A673 (cell line): ENCODE measurements around the gene TOPORS.

Experiments
- EZH2 ChIP-seq: fragments of 200-600 bp; sonication (generic); IDR thresholded peaks from 2 replicates; pipeline ENCODE4 v1.6.1; 2017; ENCODE audit warnings: borderline replicate concordance, low read depth, mild to moderate bottlenecking, mixed read lengths, antibody characterized with exemption, low read length; ENCODE audit not compliant: poor library complexity, severe bottlenecking
- TF ChIP-seq, protein P1 (sequence below): fragments of 300-800, 200-600 bp; sonication (generic); conservative IDR thresholded peaks from 2 replicates; pipeline ENCODE4 v1.5.1; 2017; ENCODE audit warnings: low read depth, mild to moderate bottlenecking, antibody characterized with exemption, low read length, moderate library complexity, mixed read lengths

DNA sequence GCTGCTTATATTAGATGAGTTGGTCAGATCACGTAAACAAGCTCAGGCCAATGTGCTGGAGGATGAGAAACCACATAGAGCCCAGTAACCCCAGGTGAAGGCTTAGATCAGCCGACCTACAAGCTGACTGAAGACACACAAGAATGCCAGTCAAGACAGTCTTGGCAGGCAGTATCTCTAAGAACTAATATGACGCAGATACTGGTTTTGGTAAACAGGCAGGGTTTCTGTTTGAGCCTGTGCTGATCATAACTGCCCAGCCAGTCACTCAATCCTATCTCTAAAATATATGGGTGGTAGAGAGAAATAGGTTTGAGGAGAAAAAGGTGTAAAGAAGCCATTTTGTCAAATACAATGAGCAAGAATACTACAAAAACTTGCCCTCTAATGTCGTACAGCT lies 18.6 kb downstream of the TOPORS start:
- TF ChIP-seq, protein P1, sequence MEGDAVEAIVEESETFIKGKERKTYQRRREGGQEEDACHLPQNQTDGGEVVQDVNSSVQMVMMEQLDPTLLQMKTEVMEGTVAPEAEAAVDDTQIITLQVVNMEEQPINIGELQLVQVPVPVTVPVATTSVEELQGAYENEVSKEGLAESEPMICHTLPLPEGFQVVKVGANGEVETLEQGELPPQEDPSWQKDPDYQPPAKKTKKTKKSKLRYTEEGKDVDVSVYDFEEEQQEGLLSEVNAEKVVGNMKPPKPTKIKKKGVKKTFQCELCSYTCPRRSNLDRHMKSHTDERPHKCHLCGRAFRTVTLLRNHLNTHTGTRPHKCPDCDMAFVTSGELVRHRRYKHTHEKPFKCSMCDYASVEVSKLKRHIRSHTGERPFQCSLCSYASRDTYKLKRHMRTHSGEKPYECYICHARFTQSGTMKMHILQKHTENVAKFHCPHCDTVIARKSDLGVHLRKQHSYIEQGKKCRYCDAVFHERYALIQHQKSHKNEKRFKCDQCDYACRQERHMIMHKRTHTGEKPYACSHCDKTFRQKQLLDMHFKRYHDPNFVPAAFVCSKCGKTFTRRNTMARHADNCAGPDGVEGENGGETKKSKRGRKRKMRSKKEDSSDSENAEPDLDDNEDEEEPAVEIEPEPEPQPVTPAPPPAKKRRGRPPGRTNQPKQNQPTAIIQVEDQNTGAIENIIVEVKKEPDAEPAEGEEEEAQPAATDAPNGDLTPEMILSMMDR = no peak
- no peak for TF ChIP-seq EZH2
